Esophagus mucosa (tissue), 1 donor: ENCODE data around the gene GPR17. TPM values are rescaled to one million over a fixed set of nuclear protein-coding genes. Genes with fewer than 3 reads are reported as not detected.

Experiments used
- ATAC-seq: fragments of 200-7000 bp; cut with Tn5 transposase; one replicate; pipeline ENCODE4 v1.9.1; 2020
- total RNA-seq: library from RNA; stranded (reverse); gene quantifications from one replicate; pipeline ENCODE4 v1.2.4, GENCODE V29; 2023
- donor health status: DM: yes; HTN: yes; CAD: no.

Gene GPR17
- total RNA-seq: not detected

DNA sequence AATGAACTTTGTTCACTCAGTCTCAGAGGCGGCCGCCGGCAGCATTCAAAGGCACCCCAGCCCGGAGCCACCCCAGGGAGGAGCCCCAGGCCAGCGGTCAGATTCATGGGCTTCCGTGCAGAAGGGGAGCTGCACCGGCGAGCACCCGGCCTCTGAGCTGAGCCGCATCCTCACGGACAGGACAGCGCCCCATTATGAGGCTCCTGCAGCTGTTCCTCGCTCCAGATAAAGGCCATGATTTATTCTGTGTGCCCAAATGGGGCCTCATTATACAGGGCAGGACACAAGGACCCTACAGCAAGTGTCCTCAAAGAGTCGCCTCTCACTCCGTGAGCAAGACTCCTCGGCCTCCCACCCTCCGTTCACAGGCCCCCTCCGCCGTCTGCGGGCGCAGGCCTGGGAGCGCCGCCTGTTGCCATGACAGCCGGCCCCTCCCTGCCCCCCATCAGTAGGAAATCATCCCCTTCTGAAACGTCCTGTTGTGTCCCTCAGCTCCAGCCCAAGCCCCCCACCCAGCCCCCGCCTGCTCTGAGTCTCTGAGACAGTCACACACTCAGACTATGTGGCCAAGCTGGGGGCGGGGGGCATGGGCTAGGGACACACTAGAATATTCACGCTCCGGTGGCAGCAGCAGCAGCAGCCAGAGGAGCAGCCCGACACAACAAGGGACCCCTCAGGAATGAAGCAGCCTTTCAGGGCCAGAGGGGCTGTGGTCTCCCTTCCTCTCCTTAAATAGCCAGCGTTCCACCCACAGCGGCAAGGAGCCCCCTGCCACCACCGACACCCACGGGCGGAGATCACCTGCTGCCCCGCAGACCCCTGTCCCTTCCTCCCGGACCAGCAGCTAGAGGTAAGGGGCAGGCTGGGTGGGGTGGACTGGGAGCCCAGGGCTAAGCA, at the start of gene GPR17:
Gene GPR17 (plus strand): TSS at position 759 of the 897 bp plus-strand sequence. CDS start 4,583 bp downstream, outside the sequence.
- no peak for ATAC-seq

- no peak for ATAC-seq
Observed at GRCh38 chr2:127596311-127597045, 49.5 kb upstream of the GPR17 start.

GRCh38 chr2:127597046-127597983, 48.6 kb upstream of the GPR17 start:
- ATAC-seq: no peak

- ATAC-seq: no peak
Observed at GRCh38 chr2:127597984-127598380, 48.0 kb upstream of the GPR17 start.

- ATAC-seq: no peak
Observed at GRCh38 chr2:127598711-127599110, 47.2 kb upstream of the GPR17 start.

- no peak for ATAC-seq
Observed at GRCh38 chr2:127599211-127599610, 46.7 kb upstream of the GPR17 start.

- no peak for ATAC-seq
Observed at GRCh38 chr2:127604986-127605385, 41.0 kb upstream of the GPR17 start.

GRCh38 chr2:127605691-127606263, 40.2 kb upstream of the GPR17 start:
- no peak for ATAC-seq

- ATAC-seq: no peak
Observed at GRCh38 chr2:127606625-127607398, 39.1 kb upstream of the GPR17 start.

GRCh38 chr2:127607399-127607908, 38.5 kb upstream of the GPR17 start:
- ATAC-seq: no peak

GRCh38 chr2:127608061-127609030, 37.6 kb upstream of the GPR17 start:
- no peak for ATAC-seq

DNA sequence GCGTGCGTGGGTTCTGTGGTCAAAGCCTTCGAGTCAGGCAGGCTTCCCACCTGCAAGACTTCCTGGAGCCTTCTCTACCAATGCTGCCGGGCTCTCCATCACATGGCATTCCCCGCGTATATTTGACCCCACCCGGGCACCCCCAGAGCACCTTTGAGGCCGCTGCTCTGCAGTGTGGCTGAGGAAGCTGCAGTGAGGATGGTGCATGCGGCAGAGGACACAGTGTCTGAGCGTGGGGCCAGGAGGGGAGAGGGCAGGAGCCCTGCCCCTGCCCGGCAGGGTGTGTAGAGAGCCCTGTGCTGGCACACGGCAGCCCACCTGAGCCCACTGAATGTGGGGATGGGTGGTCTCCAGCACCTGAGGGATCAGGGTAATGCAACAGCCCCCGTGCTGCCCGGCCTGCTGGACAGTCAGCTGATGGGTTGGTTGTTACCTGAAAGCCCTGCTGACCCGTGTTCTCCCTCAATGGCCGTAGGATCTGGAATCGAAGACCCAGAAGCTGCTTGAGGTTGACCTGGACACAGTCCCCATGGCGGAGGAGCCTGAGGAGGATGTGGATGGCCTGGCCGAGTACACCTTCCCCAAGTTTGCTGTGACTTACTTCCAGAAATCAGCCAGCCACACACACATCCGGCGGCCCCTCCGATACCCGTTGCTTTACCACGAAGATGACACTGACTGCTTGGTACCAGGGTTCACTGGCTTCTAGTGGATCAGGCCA, 36.8 kb upstream of the GPR17 start:
- ATAC-seq: no peak

DNA sequence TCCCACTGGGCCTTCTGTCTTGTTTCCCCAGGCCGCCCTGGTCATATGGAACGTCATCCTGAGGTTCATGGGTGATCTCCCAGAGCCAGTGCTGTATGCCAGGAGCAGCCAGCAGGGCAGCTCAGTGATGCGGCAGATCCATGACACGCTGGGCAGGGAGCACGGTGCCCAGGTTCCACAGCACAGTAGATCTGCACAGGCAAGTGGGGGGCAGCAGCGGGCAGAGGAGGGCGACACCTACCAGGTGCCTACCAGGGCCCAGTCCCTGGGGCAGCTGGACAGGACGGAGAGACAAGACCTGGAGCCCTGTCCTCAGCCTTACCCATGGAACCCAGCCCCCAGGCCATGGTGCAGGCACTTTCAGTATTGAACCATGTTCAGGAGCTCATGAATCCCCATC, 36.1 kb upstream of the GPR17 start:
- no peak for ATAC-seq

DNA sequence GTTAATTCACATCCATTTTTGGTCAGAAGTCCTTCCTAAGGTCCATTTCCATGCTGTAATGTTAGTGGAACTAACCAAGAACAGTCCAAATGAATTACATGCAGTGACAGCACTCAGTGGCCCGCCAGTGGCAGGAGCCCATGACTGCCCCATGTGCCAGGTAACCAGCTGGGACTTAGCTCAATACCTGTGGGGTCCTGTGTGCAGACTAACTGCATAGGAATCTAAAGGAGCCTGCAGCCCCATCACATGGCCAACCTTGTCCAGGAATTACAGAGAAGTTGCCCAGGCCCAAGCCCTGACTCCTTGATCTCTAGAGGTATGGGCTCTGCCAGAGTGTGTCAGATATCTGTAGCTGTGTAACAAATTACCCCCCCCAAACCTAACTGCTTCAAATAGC, 35.4 kb upstream of the GPR17 start:
- ATAC-seq: no peak

DNA sequence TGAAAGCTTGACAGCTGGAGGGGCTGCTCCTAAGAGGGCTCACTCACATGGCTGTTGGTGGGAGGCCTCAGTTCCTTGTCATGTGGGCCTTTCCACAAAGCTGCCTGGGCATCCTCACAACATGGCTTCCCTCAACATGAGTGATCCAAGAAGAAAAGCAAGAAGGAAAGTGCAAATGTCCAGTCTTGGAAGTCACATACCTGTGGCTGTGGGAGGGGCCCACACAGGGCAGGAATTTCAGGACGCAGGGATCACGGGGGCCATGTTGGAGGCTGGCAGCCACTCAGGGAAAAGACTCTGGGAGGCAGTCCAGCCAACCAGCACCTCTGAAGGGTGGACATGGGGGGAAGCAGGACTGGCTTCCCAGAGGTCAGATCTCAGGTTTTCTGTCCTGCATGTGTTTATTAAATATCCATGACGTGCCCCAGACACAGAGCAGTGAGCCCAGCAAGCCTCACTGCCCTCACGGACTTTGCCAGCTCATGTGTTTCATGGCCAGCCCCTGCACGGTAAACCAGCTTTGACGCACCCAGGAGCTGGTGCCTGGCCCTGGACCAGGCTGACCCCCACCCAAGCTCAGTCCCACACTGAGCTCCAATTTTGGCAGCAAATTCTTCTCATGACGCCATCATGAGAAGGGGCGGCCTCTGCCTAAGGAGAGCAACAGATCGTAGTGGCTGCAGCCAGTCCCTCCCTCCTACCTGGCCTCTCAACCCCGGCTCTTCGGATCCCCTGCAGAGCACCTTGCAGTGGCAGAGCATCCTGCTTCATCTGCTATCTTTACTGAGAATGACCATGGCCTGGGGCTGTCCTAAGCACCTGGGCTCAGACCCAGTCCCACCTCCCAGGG, 34.7 kb upstream of the GPR17 start:
- ATAC-seq: peak; percentile 7

GRCh38 chr2:127612111-127612822, 33.7 kb upstream of the GPR17 start:
- no peak for ATAC-seq

DNA sequence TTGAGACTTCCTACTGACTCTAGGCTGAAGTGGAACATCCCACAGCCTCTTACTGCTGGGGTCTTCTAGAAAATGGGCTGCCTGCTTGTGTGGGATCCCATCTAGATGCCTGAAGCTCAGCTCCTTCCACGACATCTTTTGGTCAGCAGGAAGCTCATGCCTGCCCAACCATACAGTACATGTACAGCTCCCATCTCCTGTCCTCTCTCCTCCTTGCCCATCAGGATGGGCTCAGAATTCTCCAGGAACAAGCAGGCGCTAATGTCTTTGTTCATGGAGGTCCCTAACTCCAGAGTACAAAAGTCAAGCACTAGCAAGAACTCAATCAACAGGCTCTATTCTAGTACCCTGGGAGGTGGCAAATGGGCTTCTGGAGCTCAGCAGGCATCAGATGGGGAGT, 31.7 kb upstream of the GPR17 start:
- ATAC-seq: no peak

GRCh38 chr2:127614731-127615130, 31.2 kb upstream of the GPR17 start:
- ATAC-seq: no peak
